NCI-H345 treated with DMSO at 0.1 percent for 48 hours (cell line): ENCODE results near the gene FBXL4.

Source experiments
- DNase-seq: peaks from one replicate; lab custom pipeline; 2025; ENCODE audit not compliant: unreplicated experiment; lab: John Stamatoyannopoulos, UW

The FBXL4 gene

GRCh38 chr6:98887650-98888049 lies 60.1 kb downstream of the FBXL4 start:
- DNase-seq: no peak

- no peak for DNase-seq
Observed at GRCh38 chr6:98885330-98885729, 62.4 kb downstream of the FBXL4 start.

GRCh38 chr6:98880486-98880885 lies 67.3 kb downstream of the FBXL4 start:
- no peak for DNase-seq

- no peak for DNase-seq
Observed at GRCh38 chr6:98877250-98877649, 70.5 kb downstream of the FBXL4 start.

GRCh38 chr6:98875375-98875774 lies 72.4 kb downstream of the FBXL4 start:
- DNase-seq: no peak

- DNase-seq: no peak
Observed at GRCh38 chr6:98871821-98872220, 75.9 kb downstream of the FBXL4 start.

- DNase-seq: no peak
Observed at GRCh38 chr6:98871057-98871456, 76.7 kb downstream of the FBXL4 start.

GRCh38 chr6:98864497-98864896 lies 83.2 kb downstream of the FBXL4 start:
- DNase-seq: no peak

- no peak for DNase-seq
Observed at GRCh38 chr6:98848539-98849242, 99.1 kb downstream of the FBXL4 start.

- no peak for DNase-seq
Observed at GRCh38 chr6:98847779-98848538, 99.8 kb downstream of the FBXL4 start.

GRCh38 chr6:98847416-98847778 lies 100.3 kb downstream of the FBXL4 start:
- no peak for DNase-seq

GRCh38 chr6:98846021-98846380 lies 101.7 kb downstream of the FBXL4 start:
- DNase-seq: no peak

GRCh38 chr6:98845211-98846020 lies 102.3 kb downstream of the FBXL4 start:
- DNase-seq: peak; percentile 92

- peak; percentile 34 for DNase-seq
Observed at GRCh38 chr6:98844244-98845210, 103.2 kb downstream of the FBXL4 start.

GRCh38 chr6:98843271-98844243 lies 104.2 kb downstream of the FBXL4 start:
- DNase-seq: no peak

GRCh38 chr6:98842342-98843180 lies 105.2 kb downstream of the FBXL4 start:
- no peak for DNase-seq

GRCh38 chr6:98841621-98842341 lies 106.0 kb downstream of the FBXL4 start:
- no peak for DNase-seq

- DNase-seq: no peak
Observed at GRCh38 chr6:98840996-98841513, 106.7 kb downstream of the FBXL4 start.
